GM12872 (cell line): ENCODE results near the gene OR8J1.

Experiments used
- CTCF ChIP-seq: IDR thresholded peaks from 3 replicates; pipeline ENCODE4 v1.5.1; 2011; ENCODE audit warnings: low read depth, mild to moderate bottlenecking, low read length, moderate library complexity; ENCODE audit not compliant: insufficient read depth

Gene OR8J1

GRCh38 chr11:56353991-56354390, at the start of gene OR8J1:
TSS of gene OR8J1 (plus strand) at chr11:56354291. CDS start at chr11:56360247, 5,956 bp downstream.
- TF ChIP-seq CTCF = no peak

GRCh38 chr11:56307836-56308235, 46.3 kb upstream of the OR8J1 start:
- TF ChIP-seq CTCF = no peak

GRCh38 chr11:56314844-56315243, 39.2 kb upstream of the OR8J1 start, which contains the start of gene OR8K3:
TSS of gene OR8K3 (plus strand) at chr11:56315144. CDS start at chr11:56318307, 3,163 bp downstream.
- TF ChIP-seq CTCF = no peak

- TF ChIP-seq CTCF = no peak
These were observed 22.1 kb upstream of the OR8J1 start for GRCh38 chr11:56331861-56332491.

GRCh38 chr11:56333156-56333555, 20.9 kb upstream of the OR8J1 start:
- TF ChIP-seq CTCF = no peak

GRCh38 chr11:56340289-56340688, 13.8 kb upstream of the OR8J1 start:
- TF ChIP-seq CTCF = no peak

- no peak for TF ChIP-seq CTCF
These were observed 8.4 kb upstream of the OR8J1 start, which contains the start of gene OR8K1 for GRCh38 chr11:56345739-56346138. TSS of gene OR8K1 (plus strand) at chr11:56346039. CDS start at chr11:56346039, 0 bp downstream.
